GM12801 (cell line): ENCODE measurements around the gene PTGER1.

Experiments used
- CTCF ChIP-seq: IDR thresholded peaks from one replicate; pipeline ENCODE4 v1.5.1; 2011; ENCODE audit warnings: control low read depth; ENCODE audit not compliant: insufficient read length; ENCODE audit errors: extremely low read depth

The PTGER1 gene

GRCh38 chr19:14482172-14482941 lies 7.2 kb upstream of the PTGER1 start:
- TF ChIP-seq CTCF: no peak

- no peak for TF ChIP-seq CTCF
Observed at GRCh38 chr19:14480700-14481079, 5.5 kb upstream of the PTGER1 start.

- TF ChIP-seq CTCF: no peak
Observed at GRCh38 chr19:14479975-14480699, 5.0 kb upstream of the PTGER1 start.

GRCh38 chr19:14479309-14479974 lies 4.3 kb upstream of the PTGER1 start:
- TF ChIP-seq CTCF: no peak

GRCh38 chr19:14478113-14478545 lies 3.0 kb upstream of the PTGER1 start:
- TF ChIP-seq CTCF: no peak

GRCh38 chr19:14477418-14478112 lies 2.4 kb upstream of the PTGER1 start:
- TF ChIP-seq CTCF: no peak
